NK-92 (cell line): Measurements from ENCODE around the gene TAF5L.
"Not testable (repeated sequence)": the region's sequence is repeated elsewhere in the genome, so short reads cannot be mapped to it uniquely, and the experiment has no call there.

Source experiments
- DNase-seq: peaks from one replicate; lab custom pipeline; 2025; ENCODE audit not compliant: unreplicated experiment; lab: John Stamatoyannopoulos, UW

TAF5L gene

GRCh38 chr1:229642970-229643369 lies 17.0 kb upstream of the TAF5L start:
- no peak for DNase-seq

DNA sequence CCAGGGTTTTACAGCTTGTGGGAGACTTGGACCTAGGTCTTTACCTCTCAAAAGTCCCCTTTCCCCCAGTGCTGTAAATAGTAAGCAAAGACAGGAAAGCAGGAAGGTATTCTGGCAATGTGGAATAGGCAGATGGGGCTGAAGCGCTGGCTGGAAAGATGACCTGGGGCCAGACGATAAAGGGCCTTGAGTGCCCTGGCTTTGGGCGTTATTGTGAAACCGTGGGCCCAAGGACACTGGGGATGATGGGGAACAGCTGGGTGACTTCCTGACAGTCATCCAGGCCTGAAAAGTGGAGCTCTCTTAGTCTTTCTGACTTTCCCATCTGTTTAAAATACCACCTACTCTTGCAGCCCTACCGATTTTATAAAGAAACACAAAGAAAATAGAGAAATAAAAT lies 16.5 kb upstream of the TAF5L start:
- DNase-seq: no peak

GRCh38 chr1:229641306-229641705 lies 15.4 kb upstream of the TAF5L start:
- no peak for DNase-seq

DNA sequence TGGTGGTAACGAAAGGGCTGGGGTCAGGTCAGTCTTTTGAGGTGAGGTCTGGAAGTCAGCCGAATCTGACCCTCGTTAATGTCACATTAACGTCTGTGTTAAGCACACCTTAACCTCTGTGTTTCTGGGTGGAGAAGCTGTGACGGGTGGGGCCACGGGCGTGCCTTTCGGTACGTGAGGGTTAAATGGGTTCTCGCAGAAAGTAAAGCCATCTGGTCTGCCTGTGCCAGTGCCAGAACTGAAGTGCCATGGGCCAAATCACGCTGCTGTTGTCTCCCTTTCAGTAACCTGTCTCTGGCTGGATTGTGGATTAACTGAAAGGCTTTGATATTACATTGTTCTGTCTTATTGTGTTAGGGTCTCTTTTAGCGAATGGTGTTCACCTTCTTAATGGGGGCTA lies 14.5 kb upstream of the TAF5L start:
- no peak for DNase-seq

DNA sequence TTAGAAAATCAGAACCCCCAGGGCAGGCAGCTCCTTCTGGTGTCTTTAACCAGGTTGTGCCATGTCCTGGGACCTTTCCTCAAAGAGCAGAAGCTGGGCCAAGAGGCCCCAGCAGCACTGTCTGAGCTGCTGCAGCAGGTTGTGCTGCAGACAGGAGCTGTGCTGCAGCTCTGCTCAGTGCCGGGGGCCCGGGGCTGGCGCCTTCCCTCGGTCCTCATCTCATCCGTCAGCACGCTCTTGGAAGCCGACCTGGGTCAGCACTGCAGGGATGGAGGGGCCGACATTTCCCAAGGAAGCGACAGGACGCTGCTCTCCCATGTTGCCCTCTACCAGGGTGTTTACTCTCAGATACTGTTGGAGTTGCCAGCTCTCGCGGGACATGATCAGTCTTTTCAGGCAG lies 11.8 kb upstream of the TAF5L start:
- DNase-seq: no peak

DNA sequence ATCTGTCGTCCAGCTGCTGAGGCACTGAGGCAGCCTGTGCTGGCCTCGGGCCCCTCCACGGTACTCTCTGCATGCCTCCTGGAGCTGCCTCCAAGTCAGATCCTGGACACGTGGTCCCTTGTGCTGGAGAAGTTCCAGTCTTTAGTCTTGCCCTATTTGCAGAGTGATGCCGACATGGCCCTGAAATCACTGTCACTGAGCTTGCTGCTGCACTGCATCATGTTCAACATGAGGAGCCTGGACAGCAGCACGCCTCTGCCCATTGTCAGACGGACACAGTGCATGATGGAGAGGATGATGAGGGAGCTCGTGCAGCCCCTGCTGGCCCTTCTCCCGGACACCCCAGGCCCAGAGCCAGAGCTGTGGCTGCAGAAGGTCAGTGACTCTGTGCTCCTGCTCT lies 10.1 kb upstream of the TAF5L start:
- DNase-seq: no peak

DNA sequence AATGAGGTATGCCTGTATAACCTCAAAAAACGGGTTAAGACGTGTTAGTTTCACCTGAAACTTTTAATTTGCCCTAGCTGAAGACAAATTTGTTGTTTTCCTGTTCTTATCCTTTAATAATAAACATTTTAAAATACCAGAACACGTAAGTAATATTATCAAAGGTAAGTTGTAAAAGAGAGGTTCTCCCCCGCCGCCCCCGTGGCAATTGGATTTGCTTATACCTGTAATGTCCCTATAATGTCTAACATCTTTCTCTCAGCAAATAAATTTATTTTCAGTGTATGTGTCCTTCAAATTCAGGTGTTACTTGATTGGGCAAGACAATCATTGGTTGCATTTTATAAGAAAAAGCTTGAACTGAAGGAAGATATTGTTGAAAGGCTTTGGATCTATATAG lies 6.0 kb upstream of the TAF5L start:
- no peak for DNase-seq

- no peak for DNase-seq
Observed at GRCh38 chr1:229631148-229631547, 5.2 kb upstream of the TAF5L start.

DNA sequence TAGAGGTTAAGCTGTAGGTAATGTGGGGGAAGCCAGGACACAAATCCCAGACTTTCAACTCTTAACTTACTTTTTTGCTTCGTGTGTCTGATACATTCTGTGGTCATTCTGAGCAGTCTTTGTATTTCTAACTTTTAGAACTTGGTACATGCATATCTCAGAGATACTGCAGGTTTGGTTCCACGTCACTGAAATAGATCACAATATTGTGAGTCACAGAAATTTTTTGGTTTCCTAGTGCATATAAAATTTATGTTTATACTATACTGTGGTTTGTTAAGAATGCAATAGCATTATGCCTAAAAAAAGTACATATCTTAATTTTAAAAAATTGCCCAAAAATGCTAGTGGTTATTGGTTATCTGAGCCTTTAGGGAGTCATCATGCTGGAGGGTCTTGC lies 3.3 kb upstream of the TAF5L start:
- no peak for DNase-seq

DNA sequence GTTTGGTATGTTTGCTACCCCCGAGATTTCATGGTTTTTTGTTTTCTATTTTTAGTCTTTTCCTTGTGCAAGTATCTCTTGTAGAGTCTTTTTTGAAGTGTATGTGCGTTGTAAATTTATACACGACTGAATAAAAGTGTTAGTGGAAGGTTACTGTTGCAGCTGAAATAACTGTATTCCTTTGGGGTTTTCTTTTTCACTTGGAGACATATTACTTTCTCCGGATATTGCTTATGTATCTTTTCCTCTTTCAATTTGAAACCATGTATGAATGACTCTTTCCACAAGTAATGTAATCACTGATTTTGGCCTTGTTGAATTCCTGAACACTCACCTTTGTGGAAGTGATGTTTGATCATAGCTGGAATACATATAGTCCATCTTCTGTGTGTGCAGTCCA lies 1.1 kb upstream of the TAF5L start:
- DNase-seq: no peak

- DNase-seq: no peak
Observed at GRCh38 chr1:229625071-229625914, 629 bp downstream of the TAF5L start.

DNA sequence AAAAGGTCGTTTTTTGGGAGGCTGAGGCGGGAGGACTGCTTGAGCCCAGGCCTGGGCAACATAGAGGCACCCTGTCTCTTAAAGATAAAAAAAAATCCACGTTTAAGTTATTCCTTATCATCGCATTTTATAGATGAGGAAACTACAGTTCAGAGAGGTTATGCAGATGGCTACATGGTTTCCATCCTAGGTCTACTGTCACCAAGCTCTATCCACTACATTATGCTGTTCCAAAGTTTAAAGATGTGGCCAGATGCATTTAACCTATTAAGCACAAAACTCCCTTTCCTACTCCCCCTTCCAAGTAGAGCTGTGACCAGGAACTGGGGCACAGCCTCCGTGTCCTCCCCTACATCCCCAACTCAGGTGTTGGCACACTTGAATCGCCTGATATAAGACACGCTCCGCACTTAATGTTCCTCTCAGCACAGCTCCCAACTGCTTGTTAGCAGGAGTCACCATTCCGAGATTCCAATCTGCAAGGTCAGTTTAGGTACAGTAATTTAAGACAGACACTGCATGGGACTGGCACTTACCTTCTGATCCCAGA lies 1.3 kb downstream of the TAF5L start:
- DNase-seq: no peak

GRCh38 chr1:229623838-229624237 lies 2.1 kb downstream of the TAF5L start:
- DNase-seq: no peak

DNA sequence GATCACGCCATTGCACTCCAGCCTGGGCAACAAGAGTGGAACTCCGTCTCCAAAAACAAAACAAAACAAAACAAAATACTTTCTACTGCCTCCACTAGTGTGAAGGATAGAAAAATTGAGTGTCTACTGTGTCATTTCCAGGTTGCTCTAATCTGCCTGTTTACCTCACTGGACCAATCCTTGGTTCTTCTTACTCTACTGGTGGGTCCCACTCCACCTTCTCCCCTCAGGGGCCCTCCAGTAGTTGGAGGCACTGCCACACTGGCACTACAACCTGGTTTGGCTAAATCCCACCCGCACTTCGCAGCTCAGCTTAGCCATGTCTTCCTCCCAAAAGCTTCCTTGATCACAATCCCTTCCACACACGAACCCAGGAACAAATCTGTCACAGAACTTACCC lies 2.7 kb downstream of the TAF5L start:
- no peak for DNase-seq

GRCh38 chr1:229622641-229623120 lies 3.2 kb downstream of the TAF5L start:
- DNase-seq: not testable (repeated sequence)

DNA sequence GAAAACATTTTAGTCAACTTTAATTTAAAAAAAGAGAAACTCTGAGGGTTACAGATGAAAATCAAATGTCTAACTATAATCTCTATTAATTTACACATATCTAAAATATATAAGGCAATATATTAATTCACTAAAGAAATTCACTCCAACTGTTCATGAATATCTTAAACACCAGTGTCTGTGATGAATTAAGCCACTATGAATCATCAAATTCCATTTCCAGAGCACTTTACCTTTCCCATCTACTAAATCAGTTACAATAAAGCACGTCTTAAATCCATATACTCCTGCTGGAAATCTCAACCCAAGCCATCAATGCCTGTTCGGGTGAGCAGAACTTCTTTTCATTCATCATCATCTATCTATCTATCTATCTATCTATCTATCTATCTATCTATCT lies 4.3 kb downstream of the TAF5L start:
- DNase-seq: no peak

DNA sequence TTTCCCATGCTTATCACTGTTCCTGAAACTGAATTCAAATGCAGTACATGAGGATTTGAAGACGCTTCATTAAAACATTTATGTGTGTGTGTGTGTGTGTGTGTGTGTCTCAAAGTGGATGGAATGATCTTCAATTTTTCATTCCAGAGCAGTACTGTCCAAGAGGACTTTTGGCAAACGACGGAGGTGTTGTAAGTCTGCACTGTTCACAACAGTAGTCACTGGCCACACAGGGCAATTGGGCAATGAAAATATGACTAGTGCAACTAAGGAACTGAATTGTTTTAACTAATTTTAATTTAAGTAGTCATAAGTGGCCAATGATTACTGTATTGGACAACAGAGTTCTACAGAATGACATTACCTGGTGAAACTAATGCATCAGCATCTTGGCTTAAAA lies 5.0 kb downstream of the TAF5L start:
- no peak for DNase-seq

GRCh38 chr1:229619614-229620013 lies 6.3 kb downstream of the TAF5L start:
- no peak for DNase-seq

DNA sequence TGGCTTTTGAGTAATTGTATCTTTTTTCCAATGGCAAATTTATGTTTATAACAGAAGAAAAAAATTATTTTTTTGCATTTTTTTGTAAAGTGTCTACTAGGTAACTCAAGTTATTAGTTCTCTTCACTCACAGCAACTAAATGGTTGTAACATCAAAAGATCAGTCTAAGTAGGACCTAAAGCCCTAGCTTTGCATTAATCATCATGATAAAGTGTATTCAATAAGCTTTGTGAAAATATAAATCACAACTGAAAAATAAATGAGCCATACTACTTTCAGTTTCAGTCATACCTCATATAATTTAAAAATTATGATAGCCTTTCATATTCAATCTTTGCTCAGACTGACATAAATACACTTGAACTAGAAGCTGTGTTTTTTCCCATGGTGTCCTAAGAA lies 6.9 kb downstream of the TAF5L start:
- DNase-seq: no peak

- DNase-seq: no peak
Observed at GRCh38 chr1:229617351-229618100, 8.4 kb downstream of the TAF5L start.

DNA sequence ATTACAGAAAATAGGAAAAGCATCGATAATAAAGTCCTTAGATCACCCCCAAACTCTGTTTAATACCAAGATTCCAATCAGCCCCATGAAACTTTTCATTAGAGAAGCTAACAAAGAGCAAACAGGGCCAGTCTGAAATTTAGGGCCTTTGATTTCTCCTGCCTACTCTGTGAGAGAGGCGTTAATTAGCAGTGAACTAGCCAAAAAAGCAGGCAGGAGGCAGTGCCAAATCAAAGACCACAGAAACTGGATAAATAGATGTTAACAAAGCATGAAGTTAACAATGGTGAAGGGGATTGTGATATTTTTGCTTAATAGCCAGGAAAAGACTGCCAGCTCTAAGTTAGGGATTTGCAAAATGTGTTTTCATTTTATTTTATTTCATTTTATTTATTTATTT lies 11.2 kb downstream of the TAF5L start:
- no peak for DNase-seq

DNA sequence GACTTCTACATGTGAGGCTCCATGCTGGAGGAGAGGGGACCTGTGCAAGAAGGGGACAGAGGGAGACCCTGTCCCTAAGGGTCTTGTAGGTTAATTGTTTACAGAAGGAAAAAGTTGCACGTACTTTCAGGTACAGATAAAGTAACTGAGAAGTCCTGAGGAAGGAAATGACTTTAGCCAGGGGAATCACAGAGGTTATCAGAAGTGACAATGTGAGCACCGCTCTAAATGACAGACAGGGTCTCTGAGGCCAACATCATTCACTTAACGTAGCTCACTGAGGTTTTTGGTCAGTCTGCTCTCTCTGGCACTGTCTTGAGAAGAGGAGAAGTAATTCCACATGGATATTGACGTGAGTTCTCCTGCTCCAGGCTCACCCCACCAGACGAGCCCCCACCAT lies 12.0 kb downstream of the TAF5L start:
- no peak for DNase-seq
